Measurements from ENCODE around the gene SOHLH2.

Gene SOHLH2

DNA sequence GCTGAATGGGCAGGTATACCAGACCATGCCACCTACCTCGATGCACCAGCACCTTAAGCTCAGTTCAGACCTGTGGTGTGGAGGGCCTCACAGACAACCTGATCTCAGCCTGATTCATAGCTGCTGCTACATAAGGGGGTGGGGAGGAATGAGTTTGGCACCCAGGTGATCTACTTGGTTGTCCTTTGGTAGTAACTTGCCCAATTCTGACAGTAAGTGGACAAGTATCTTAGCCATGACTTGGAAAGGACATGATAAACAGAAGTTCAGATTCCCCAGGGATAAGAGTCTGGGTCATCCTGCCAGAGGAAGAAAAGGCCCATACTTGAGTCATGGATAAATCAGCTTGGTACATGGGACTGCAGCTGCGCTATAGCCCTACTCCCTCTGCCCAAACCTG lies 28.4 kb upstream of the SOHLH2 start:
- H3K4me1 ChIP-seq (ENCODE audit: control insufficient read depth, insufficient read depth, low read length): no peaks in the 10 kb centered on the region
- H3K27ac ChIP-seq (ENCODE audit: low read length): no peak overlapping the region
- no peaks in the 10 kb centered on the region for H3K27me3 ChIP-seq (ENCODE audit: control insufficient read depth, insufficient read depth, low read length)
- DNase-seq (ENCODE audit: low read depth, low spot score): no peak
- H3K36me3 ChIP-seq (ENCODE audit: control insufficient read depth, insufficient read depth, low read length): peaks cover 2% of the 10 kb centered on the region; the same call in 1 of the 2 replicates
- H3K9me3 ChIP-seq (ENCODE audit: control insufficient read depth, insufficient read depth, low read length): no peaks in the 10 kb centered on the region
- no CpG with 5 or more reads among the region's 2 CpGs for WGBS (ENCODE audit: insufficient coverage, insufficient read length)
- H3K4me3 ChIP-seq (ENCODE audit: low read length): no peak overlapping the region

DNA sequence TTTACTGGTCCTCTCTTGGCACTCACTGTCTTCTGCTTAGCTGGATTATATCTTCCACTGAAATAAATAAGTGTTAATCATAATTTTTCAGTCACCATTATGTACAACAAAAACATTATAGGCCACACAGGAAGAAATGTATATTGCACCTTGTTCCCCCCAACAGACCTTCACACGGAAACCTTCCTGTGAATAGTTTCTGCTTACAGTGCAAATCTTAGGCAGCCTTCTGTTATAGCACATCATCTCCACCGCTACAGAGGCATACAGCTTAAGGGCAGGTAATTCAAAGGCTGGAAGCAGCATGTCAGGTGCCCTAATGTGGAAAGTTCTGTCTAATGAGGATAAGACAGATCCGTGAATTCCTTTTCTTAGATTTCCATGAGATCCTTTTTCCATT lies 16.9 kb upstream of the SOHLH2 start:
- no CpG with 5 or more reads among the region's 3 CpGs for WGBS (ENCODE audit: insufficient coverage, insufficient read length)

DNA sequence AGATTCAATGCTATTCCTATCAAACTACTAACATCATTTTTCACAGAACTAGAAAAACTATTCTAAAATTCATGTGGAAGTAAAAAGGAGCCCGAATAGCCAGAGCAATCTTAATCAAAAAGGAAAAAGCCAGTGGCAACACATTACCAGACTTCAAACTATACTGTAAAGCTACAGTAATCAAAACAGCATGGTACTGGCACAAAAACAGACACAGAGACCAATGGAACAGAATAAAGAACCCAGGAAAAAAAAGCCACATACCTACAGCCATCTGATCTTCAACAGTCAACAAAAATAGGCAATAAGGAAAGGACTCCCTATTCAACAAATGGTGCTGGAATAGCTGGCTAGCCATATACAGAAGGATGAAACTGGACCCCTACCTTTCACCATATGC lies 10.4 kb upstream of the SOHLH2 start:
- no peaks in the 10 kb centered on the region for H3K4me1 ChIP-seq (ENCODE audit: control insufficient read depth, insufficient read depth, low read length)
- no peak overlapping the region for H3K27ac ChIP-seq (ENCODE audit: low read length)
- H3K4me3 ChIP-seq (ENCODE audit: low read length): no peak overlapping the region
- H3K36me3 ChIP-seq (ENCODE audit: control insufficient read depth, insufficient read depth, low read length): peaks cover 5% of the 10 kb centered on the region; the same call in 1 of the 2 replicates
- H3K27me3 ChIP-seq (ENCODE audit: control insufficient read depth, insufficient read depth, low read length): no peaks in the 10 kb centered on the region
- no peak for DNase-seq (ENCODE audit: low read depth, low spot score)
- H3K9me3 ChIP-seq (ENCODE audit: control insufficient read depth, insufficient read depth, low read length): no peaks in the 10 kb centered on the region; the same call in 1 of the 2 replicates
- WGBS (ENCODE audit: insufficient coverage, insufficient read length): no CpG with 5 or more reads among the region's 1 CpG

More for the DNA sequence above, 16.9 kb upstream of the SOHLH2 start:
- H3K27me3 ChIP-seq (ENCODE audit: control insufficient read depth, insufficient read depth, low read length): no peaks in the 10 kb centered on the region
- DNase-seq (ENCODE audit: low read depth, low spot score): no peak
- H3K4me3 ChIP-seq (ENCODE audit: low read length): no peak overlapping the region
- H3K36me3 ChIP-seq (ENCODE audit: control insufficient read depth, insufficient read depth, low read length): peaks cover 4% of the 10 kb centered on the region; the same call in 1 of the 2 replicates
- no peaks in the 10 kb centered on the region for H3K4me1 ChIP-seq (ENCODE audit: control insufficient read depth, insufficient read depth, low read length)
- H3K27ac ChIP-seq (ENCODE audit: low read length): no peak overlapping the region
- H3K9me3 ChIP-seq (ENCODE audit: control insufficient read depth, insufficient read depth, low read length): no peaks in the 10 kb centered on the region

DNA sequence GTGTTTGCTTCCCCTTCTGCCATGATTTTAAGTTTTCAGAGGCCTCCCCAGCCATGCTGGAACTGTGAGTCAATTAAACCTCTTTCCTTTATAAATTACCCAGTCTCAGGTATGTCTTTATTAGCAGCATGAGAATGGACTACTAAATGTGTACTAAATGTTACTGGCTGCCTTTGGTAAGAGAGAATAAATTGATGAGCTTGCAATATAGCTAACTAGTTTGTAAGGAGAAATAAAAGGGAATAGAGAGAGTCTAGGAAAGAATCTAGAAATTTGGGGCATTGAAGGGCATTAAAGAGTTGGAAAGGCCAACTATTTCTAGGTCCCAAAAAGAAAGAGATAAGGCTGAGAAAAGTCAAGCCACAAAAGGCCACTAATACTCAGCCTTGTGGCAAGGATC lies 5.5 kb upstream of the SOHLH2 start:
- Histone ChIP-seq H3K4me1 (ENCODE audit: control insufficient read depth, insufficient read depth, low read length) (no peaks in the 10 kb centered on the region), H3K27me3 (ENCODE audit: control insufficient read depth, insufficient read depth, low read length) (no peaks in the 10 kb centered on the region), H3K4me3 (ENCODE audit: low read length) (no peak overlapping the region), H3K9me3 (ENCODE audit: control insufficient read depth, insufficient read depth, low read length) (no peaks in the 10 kb centered on the region; the same call in 1 of the 2 replicates), H3K36me3 (ENCODE audit: control insufficient read depth, insufficient read depth, low read length) (no peaks in the 10 kb centered on the region; the same call in 1 of the 2 replicates), H3K27ac (ENCODE audit: low read length) (no peak overlapping the region)
- DNase-seq (ENCODE audit: low read depth, low spot score): no peak

DNA sequence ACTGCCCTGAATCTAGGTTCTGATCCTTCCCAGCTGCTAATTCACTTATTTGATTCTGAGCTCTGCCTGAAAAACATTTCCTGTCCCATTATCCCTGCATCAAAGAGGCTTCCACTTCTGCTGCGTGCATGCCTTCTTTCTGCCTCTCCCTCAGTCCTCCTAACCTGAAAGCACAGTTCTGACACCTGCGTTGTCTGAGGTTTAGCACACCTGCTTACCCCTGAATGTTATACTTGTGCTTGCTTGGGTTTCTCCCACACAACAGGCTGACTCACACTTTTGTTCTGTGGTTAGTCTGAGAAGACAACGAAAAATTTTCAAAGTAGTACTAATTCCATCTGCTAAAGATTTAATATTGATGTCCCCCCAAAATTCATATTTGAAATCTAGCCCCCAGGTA lies 3.1 kb upstream of the SOHLH2 start:
- WGBS (ENCODE audit: insufficient coverage, insufficient read length): no CpG with 5 or more reads among the region's 3 CpGs
- H3K27ac ChIP-seq (ENCODE audit: low read length): no peak overlapping the region
- DNase-seq (ENCODE audit: low read depth, low spot score): no peak
- H3K9me3 ChIP-seq (ENCODE audit: control insufficient read depth, insufficient read depth, low read length): no peaks in the 10 kb centered on the region
- H3K4me3 ChIP-seq (ENCODE audit: low read length): no peak overlapping the region
- H3K4me1 ChIP-seq (ENCODE audit: control insufficient read depth, insufficient read depth, low read length): no peaks in the 10 kb centered on the region
- no peaks in the 10 kb centered on the region; the same call in 1 of the 2 replicates for H3K36me3 ChIP-seq (ENCODE audit: control insufficient read depth, insufficient read depth, low read length)
- H3K27me3 ChIP-seq (ENCODE audit: control insufficient read depth, insufficient read depth, low read length): no peaks in the 10 kb centered on the region

- no peaks in the 10 kb centered on the region for H3K27me3 ChIP-seq (ENCODE audit: control insufficient read depth, insufficient read depth, low read length)
- no peak for DNase-seq (ENCODE audit: low read depth, low spot score)
- no CpG with 5 or more reads among the region's 3 CpGs for WGBS (ENCODE audit: insufficient coverage, insufficient read length)
- no peak overlapping the region for H3K27ac ChIP-seq (ENCODE audit: low read length)
- no peak overlapping the region for H3K4me3 ChIP-seq (ENCODE audit: low read length)
- no peaks in the 10 kb centered on the region for H3K36me3 ChIP-seq (ENCODE audit: control insufficient read depth, insufficient read depth, low read length)
- no peaks in the 10 kb centered on the region for H3K9me3 ChIP-seq (ENCODE audit: control insufficient read depth, insufficient read depth, low read length)
- H3K4me1 ChIP-seq (ENCODE audit: control insufficient read depth, insufficient read depth, low read length): no peaks in the 10 kb centered on the region
Measured at GRCh38 chr13:36212789-36213188, 1.6 kb downstream of the SOHLH2 start.

DNA sequence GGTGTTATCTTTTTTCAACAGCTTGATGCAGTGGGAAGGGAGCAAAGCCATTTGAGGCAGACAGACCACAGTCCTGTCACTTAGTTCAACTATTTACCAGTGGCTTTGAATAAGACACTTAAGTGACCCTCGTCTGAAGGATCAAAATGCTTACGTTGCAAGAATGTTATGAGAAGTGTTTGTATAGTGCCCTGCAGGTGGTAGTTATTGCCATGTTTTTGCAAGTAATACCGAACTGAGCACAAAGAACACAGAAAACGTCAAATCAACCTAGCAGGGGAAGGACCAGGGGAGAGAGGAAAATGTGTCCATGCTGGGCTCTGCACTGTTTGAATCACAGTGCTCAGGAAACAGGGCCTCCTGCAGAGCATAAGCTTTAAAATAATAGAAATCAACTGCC lies 2.8 kb downstream of the SOHLH2 start:
- WGBS (ENCODE audit: insufficient coverage, insufficient read length): no CpG with 5 or more reads among the region's 4 CpGs
- no peaks in the 10 kb centered on the region for H3K9me3 ChIP-seq (ENCODE audit: control insufficient read depth, insufficient read depth, low read length)
- no peak overlapping the region for H3K4me3 ChIP-seq (ENCODE audit: low read length)
- H3K27ac ChIP-seq (ENCODE audit: low read length): no peak overlapping the region
- H3K4me1 ChIP-seq (ENCODE audit: control insufficient read depth, insufficient read depth, low read length): no peaks in the 10 kb centered on the region
- no peaks in the 10 kb centered on the region for H3K36me3 ChIP-seq (ENCODE audit: control insufficient read depth, insufficient read depth, low read length)
- H3K27me3 ChIP-seq (ENCODE audit: control insufficient read depth, insufficient read depth, low read length): no peaks in the 10 kb centered on the region
- DNase-seq (ENCODE audit: low read depth, low spot score): no peak

DNA sequence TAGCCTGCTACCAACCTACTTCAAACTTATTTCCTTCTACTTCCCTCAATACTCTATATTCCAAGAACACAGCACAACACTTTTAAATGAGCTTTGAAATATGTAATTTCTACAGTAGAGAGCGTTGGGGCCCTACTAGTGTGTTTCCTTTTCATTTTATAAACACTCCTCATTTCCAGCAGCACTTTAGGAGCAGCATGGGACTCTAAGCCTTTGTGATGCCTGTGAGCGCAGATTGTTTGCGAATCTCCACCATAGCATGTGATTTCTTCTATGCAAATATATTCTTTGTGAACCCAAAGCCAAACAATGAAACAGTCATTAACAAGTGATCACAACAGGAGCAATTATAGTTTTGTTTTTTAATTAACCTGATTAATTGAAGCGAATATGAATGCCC lies 3.6 kb downstream of the SOHLH2 start:
- H3K27me3 ChIP-seq (ENCODE audit: control insufficient read depth, insufficient read depth, low read length): no peaks in the 10 kb centered on the region
- WGBS (ENCODE audit: insufficient coverage, insufficient read length): no CpG with 5 or more reads among the region's 4 CpGs
- no peaks in the 10 kb centered on the region for H3K4me1 ChIP-seq (ENCODE audit: control insufficient read depth, insufficient read depth, low read length)
- no peak for DNase-seq (ENCODE audit: low read depth, low spot score)
- H3K36me3 ChIP-seq (ENCODE audit: control insufficient read depth, insufficient read depth, low read length): no peaks in the 10 kb centered on the region
- H3K4me3 ChIP-seq (ENCODE audit: low read length): no peak overlapping the region
- no peaks in the 10 kb centered on the region for H3K9me3 ChIP-seq (ENCODE audit: control insufficient read depth, insufficient read depth, low read length)
- H3K27ac ChIP-seq (ENCODE audit: low read length): no peak overlapping the region

- DNase-seq (ENCODE audit: low read depth, low spot score): no peak
- Histone ChIP-seq H3K4me3 (ENCODE audit: low read length) (no peak overlapping the region), H3K4me1 (ENCODE audit: control insufficient read depth, insufficient read depth, low read length) (no peaks in the 10 kb centered on the region), H3K36me3 (ENCODE audit: control insufficient read depth, insufficient read depth, low read length) (no peaks in the 10 kb centered on the region), H3K27ac (ENCODE audit: low read length) (no peak overlapping the region), H3K9me3 (ENCODE audit: control insufficient read depth, insufficient read depth, low read length) (no peaks in the 10 kb centered on the region), H3K27me3 (ENCODE audit: control insufficient read depth, insufficient read depth, low read length) (no peaks in the 10 kb centered on the region)
- no CpG with 5 or more reads among the region's 5 CpGs for WGBS (ENCODE audit: insufficient coverage, insufficient read length)
Measured at GRCh38 chr13:36207672-36208071, 6.7 kb downstream of the SOHLH2 start.

GRCh38 chr13:36193151-36193855 lies 21.1 kb downstream of the SOHLH2 start:
- Histone ChIP-seq H3K36me3 (ENCODE audit: control insufficient read depth, insufficient read depth, low read length) (no peaks in the 10 kb centered on the region), H3K4me3 (ENCODE audit: low read length) (no peak overlapping the region), H3K9me3 (ENCODE audit: control insufficient read depth, insufficient read depth, low read length) (no peaks in the 10 kb centered on the region), H3K27me3 (ENCODE audit: control insufficient read depth, insufficient read depth, low read length) (no peaks in the 10 kb centered on the region), H3K4me1 (ENCODE audit: control insufficient read depth, insufficient read depth, low read length) (0 out of 2 replicates have a peak, but pooled peaks cover 1% of the 10 kb centered on the region), H3K27ac (ENCODE audit: low read length) (no peak overlapping the region)
- WGBS (ENCODE audit: insufficient coverage, insufficient read length): no CpG with 5 or more reads among the region's 1 CpG
- no peak for DNase-seq (ENCODE audit: low read depth, low spot score)

DNA sequence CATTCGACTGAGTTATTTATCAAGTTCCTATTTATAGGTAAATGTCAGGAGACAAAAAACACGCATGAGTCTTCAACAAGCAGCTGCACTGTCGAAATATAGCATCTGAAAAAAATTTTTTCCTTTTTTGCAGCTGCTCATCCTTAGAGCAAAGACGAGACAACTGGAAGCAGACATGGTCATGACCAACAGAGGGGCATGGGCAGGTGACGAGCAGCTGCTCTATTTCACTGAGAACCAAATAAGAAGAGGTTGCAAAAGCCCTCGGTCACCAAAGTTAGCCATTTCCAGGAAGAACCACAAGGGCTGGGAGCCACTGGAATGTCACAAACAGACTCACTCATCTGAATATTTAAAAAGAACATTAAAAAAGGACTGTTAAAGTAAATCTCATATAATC lies 22.2 kb downstream of the SOHLH2 start:
- H3K9me3 ChIP-seq (ENCODE audit: control insufficient read depth, insufficient read depth, low read length): no peaks in the 10 kb centered on the region
- no CpG with 5 or more reads among the region's 6 CpGs for WGBS (ENCODE audit: insufficient coverage, insufficient read length)
- no peaks in the 10 kb centered on the region for H3K36me3 ChIP-seq (ENCODE audit: control insufficient read depth, insufficient read depth, low read length)
- H3K4me3 ChIP-seq (ENCODE audit: low read length): no peak overlapping the region
- H3K4me1 ChIP-seq (ENCODE audit: control insufficient read depth, insufficient read depth, low read length): 0 out of 2 replicates have a peak, but pooled peaks cover 1% of the 10 kb centered on the region
- DNase-seq (ENCODE audit: low read depth, low spot score): no peak
- H3K27ac ChIP-seq (ENCODE audit: low read length): no peak overlapping the region
- no peaks in the 10 kb centered on the region for H3K27me3 ChIP-seq (ENCODE audit: control insufficient read depth, insufficient read depth, low read length)

All from iPS DF 6.9 (cell line).